GM12864 (cell line): ENCODE measurements around the gene FLOT2.
"Not testable (repeated sequence)": the region's sequence is repeated elsewhere in the genome, so short reads cannot be mapped to it uniquely, and the experiment has no call there.

Experiments
- DNase-seq: peaks from one replicate; pipeline ENCODE4 v3.0.0-alpha.2; 2011; ENCODE audit warnings: low read depth
- H3K4me3 ChIP-seq: 2 replicates; pipeline ENCODE4 v1.5.1; 2011; ENCODE audit warnings: mild to moderate bottlenecking, low read depth, low read length, control low read depth
- CTCF ChIP-seq: IDR thresholded peaks from 2 replicates; pipeline ENCODE4 v1.5.1; 2011; ENCODE audit warnings: low read depth, mild to moderate bottlenecking, moderate library complexity, low read length, control low read depth, inconsistent platforms; ENCODE audit errors: missing control alignments

Gene FLOT2

GRCh38 chr17:28842282-28843012 lies 55.1 kb downstream of the FLOT2 start, which contains the start of gene FAM222B:
TSS of gene FAM222B (minus strand) at chr17:28842790. CDS start at chr17:28766667, 76,123 bp downstream.
- peak; percentile 53 for DNase-seq
- no peak for TF ChIP-seq CTCF
- H3K4me3 ChIP-seq = peak within 1 kb of the TSS; percentile 71

- DNase-seq = no peak
- TF ChIP-seq CTCF = no peak
- H3K4me3 ChIP-seq = peak overlapping the region; percentile 71
Measured at GRCh38 chr17:28841901-28842281, 55.6 kb downstream of the FLOT2 start.

- TF ChIP-seq CTCF = no peak
- DNase-seq = no peak
- no peak overlapping the region for H3K4me3 ChIP-seq
Measured at GRCh38 chr17:28839221-28839620, 58.3 kb downstream of the FLOT2 start.

GRCh38 chr17:28836541-28836940 lies 61.0 kb downstream of the FLOT2 start:
- DNase-seq, H3K4me3 ChIP-seq: not testable (repeated sequence)

GRCh38 chr17:28834420-28834819 lies 63.1 kb downstream of the FLOT2 start:
- DNase-seq = no peak
- no peak overlapping the region for H3K4me3 ChIP-seq
- no peak for TF ChIP-seq CTCF
